Measurements from ENCODE around the gene KCNH2.
A peak's percentile ranks its signal among the peaks of the same experiment; 100 is the strongest.

KCNH2 gene

DNA sequence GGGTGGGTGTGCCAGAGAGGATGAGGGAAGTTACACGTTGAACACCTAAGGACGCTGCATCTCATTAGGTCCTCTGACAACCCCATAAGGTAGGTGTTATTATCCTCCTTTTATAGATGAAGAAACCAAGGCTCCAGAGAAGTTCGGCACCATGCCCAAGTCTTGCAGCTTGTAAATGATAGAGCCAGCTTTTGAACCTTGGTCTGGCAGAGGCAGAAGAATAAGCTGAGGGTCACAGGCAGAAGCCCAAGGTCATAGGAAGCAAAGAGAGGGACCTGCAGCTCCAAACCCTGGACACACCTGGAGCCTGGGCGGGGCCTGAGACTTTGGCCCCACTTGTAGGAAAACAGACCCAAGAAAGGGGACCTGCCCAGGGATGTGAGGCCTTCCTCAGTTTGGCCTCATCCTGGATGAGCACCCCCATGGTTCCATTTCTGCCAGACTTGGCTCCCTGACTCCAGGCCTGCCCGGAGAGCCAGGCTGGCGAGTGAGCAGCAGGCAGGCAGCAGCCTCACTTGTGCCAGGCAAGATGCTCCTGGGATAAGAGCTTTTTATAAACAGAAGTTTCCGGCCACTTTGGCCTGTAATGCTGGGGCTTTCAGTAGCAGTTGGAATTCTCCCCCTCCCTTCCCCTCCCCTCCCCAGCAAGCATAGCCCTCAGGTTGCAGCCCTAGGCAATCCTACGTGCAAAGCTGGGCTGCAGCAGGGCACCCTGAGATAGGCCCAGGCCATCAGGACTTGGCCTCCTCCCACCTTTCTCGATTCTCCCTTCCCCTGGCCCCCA lies 2.4 kb downstream of the KCNH2 start:
- Histone ChIP-seq H3K27ac (ENCODE audit: poor library complexity, severe bottlenecking) (no peak overlapping the region), H3K4me1 (ENCODE audit: insufficient read depth, poor library complexity, severe bottlenecking) (no peaks in the 10 kb centered on the region), H3K4me3 (ENCODE audit: severe bottlenecking) (no peak overlapping the region), H3K27me3 (ENCODE audit: insufficient read depth, poor library complexity, severe bottlenecking) (peaks cover 41% of the 10 kb centered on the region), H3K36me3 (ENCODE audit: low read depth) (no peaks in the 10 kb centered on the region), H3K9me3 (ENCODE audit: severe bottlenecking) (no peaks in the 10 kb centered on the region)
- TF ChIP-seq, protein P1, sequence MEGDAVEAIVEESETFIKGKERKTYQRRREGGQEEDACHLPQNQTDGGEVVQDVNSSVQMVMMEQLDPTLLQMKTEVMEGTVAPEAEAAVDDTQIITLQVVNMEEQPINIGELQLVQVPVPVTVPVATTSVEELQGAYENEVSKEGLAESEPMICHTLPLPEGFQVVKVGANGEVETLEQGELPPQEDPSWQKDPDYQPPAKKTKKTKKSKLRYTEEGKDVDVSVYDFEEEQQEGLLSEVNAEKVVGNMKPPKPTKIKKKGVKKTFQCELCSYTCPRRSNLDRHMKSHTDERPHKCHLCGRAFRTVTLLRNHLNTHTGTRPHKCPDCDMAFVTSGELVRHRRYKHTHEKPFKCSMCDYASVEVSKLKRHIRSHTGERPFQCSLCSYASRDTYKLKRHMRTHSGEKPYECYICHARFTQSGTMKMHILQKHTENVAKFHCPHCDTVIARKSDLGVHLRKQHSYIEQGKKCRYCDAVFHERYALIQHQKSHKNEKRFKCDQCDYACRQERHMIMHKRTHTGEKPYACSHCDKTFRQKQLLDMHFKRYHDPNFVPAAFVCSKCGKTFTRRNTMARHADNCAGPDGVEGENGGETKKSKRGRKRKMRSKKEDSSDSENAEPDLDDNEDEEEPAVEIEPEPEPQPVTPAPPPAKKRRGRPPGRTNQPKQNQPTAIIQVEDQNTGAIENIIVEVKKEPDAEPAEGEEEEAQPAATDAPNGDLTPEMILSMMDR (IDR thresholded peaks at IDR 0.05; ENCODE audit: poor library complexity, severe bottlenecking): no peak
- ATAC-seq (ENCODE audit: low read depth) (no peak), DNase-seq (ENCODE audit: low spot score) (no peak)

DNA sequence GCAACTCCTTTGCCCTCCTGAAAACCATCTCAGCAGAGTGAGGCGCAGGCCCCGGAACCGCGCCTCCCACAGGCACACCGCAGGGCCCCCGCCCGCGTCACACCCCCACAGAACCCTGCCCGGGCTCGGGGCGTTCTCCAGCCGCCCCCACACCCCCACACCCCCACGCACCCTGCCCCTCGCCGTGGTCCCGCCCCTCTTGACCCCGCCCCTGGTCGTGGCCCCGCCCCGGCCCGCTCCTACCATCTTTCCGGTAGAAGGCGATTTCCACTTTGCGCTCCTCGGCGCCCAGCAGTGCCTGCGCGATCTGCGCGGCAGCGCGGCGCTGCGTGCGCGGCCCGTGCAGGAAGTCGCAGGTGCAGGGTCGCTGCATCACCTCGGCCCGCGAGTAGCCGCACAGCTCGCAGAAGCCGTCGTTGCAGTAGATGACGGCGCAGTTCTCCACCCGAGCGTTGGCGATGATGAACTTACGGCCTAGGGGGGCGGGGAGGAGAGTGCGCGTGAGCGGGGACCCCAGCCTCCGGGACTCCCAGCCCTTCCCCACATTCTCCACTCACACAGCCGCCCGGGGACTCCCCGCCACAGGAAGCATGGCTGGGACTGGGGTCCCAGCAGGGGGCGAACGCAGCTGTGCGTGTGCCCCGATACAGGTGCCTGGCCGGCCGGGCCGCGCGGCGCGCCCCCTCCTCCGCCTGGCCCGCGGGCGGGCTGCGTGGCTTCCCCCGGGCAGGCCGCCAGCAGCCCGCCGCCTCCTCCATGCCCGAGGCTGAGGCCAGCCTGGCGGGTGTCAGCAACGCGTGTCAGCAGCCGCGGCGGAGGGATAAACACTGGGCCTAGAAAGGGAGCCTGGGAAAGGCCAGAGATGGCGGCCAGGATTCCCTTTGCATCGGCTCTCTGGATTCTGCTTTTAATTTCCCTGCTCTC lies 3.4 kb downstream of the KCNH2 start:
- peak; percentile 40 for ATAC-seq (ENCODE audit: low read depth)
- no peak overlapping the region for H3K27ac ChIP-seq (ENCODE audit: poor library complexity, severe bottlenecking)
- TF ChIP-seq, protein P1 (IDR thresholded peaks at IDR 0.05; ENCODE audit: poor library complexity, severe bottlenecking): peak; percentile 16

DNA sequence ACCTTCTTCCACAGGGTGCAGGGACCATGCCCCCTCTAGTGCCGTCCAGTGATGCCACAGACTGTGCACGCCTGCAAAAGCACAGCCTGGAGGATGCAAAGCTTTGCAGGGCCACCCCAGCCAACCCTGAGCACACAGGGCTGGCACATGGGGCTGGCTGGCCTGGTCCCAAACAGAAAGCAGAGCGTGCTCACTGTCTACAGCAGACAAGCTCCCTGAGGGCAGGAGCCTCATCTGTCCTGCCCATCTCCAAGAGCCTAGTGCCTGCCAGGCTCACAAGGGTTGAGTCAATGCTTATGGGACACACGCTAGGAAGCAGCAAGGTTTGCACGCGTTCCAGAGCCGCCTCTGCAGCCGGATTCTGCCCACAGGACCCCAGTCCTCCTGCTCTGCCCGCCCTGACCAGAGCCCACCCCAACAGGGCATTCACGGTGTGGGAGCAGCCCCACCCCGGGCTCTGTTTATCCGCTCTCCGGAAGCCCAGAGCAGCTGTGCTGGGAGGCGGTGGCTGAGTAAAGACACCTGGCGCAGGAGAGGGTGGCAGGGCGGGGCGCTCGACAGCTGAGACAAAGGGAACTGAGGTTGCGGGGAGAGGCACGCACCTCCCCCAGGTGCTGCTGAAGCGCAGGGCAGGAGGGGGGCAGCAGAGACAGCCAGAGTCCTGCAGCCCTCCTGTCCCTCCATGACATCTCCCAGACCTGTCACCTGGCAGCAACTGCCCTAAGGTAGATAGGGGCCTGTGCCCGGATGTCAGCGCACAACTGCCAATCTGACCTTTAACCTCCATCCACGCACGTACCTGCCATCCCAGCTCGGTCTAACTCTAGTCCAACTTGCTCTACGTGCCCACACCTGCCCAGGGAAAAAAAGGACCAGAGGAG lies 4.3 kb downstream of the KCNH2 start:
- no peaks in the 10 kb centered on the region for H3K4me1 ChIP-seq (ENCODE audit: insufficient read depth, poor library complexity, severe bottlenecking)
- TF ChIP-seq, protein P1 (IDR thresholded peaks at IDR 0.05; ENCODE audit: poor library complexity, severe bottlenecking): no peak
- no peaks in the 10 kb centered on the region for H3K9me3 ChIP-seq (ENCODE audit: severe bottlenecking)
- DNase-seq (ENCODE audit: low spot score): no peak
- no peak overlapping the region for H3K27ac ChIP-seq (ENCODE audit: poor library complexity, severe bottlenecking)
- H3K27me3 ChIP-seq (ENCODE audit: insufficient read depth, poor library complexity, severe bottlenecking): peaks cover 30% of the 10 kb centered on the region
- ATAC-seq (ENCODE audit: low read depth): no peak
- H3K36me3 ChIP-seq (ENCODE audit: low read depth): no peaks in the 10 kb centered on the region
- no peak overlapping the region for H3K4me3 ChIP-seq (ENCODE audit: severe bottlenecking)

More for the DNA sequence above, 3.4 kb downstream of the KCNH2 start:
- no peaks in the 10 kb centered on the region for H3K36me3 ChIP-seq (ENCODE audit: low read depth)
- DNase-seq (ENCODE audit: low spot score): no peak
- H3K27me3 ChIP-seq (ENCODE audit: insufficient read depth, poor library complexity, severe bottlenecking): peaks cover 31% of the 10 kb centered on the region
- no peaks in the 10 kb centered on the region for H3K9me3 ChIP-seq (ENCODE audit: severe bottlenecking)
- no peaks in the 10 kb centered on the region for H3K4me1 ChIP-seq (ENCODE audit: insufficient read depth, poor library complexity, severe bottlenecking)
- H3K4me3 ChIP-seq (ENCODE audit: severe bottlenecking): peak overlapping the region; percentile 35

DNA sequence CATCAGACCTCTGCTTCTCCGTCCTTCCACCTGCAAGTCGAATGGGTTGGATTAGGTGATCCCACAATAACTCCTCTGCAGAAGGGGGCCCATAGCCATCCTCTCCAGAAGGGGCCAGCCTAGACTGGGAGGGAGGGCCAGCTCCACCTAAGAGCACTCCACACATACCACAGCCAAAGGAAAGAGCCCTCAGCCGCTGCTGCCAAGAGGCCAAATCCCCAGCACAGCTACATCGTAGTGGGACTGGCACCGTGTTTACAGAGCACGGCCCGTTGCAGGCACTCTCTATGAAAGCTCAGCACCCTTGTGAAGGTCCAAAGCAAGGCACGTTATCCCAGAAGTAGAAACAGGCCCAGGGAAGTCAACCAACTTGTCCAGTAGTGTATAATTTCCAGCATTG lies 5.4 kb downstream of the KCNH2 start:
- peaks cover 25% of the 10 kb centered on the region for H3K27me3 ChIP-seq (ENCODE audit: insufficient read depth, poor library complexity, severe bottlenecking)
- no peaks in the 10 kb centered on the region for H3K9me3 ChIP-seq (ENCODE audit: severe bottlenecking)
- H3K36me3 ChIP-seq (ENCODE audit: low read depth): no peaks in the 10 kb centered on the region
- H3K4me3 ChIP-seq (ENCODE audit: severe bottlenecking): no peak overlapping the region
- ATAC-seq (ENCODE audit: low read depth) (no peak), DNase-seq (ENCODE audit: low spot score) (no peak)
- no peak overlapping the region for H3K27ac ChIP-seq (ENCODE audit: poor library complexity, severe bottlenecking)
- TF ChIP-seq, protein P1 (IDR thresholded peaks at IDR 0.05; ENCODE audit: poor library complexity, severe bottlenecking): no peak
- H3K4me1 ChIP-seq (ENCODE audit: insufficient read depth, poor library complexity, severe bottlenecking): no peaks in the 10 kb centered on the region

All from RWPE2 (cell line).